ENCODE measurements around the gene SNX15. TPM values are rescaled to one million over a fixed set of nuclear protein-coding genes. Genes with fewer than 3 reads are reported as not detected.

Gene SNX15
- total RNA-seq, 1 donor from 2014 or later: 24.1 TPM

DNA sequence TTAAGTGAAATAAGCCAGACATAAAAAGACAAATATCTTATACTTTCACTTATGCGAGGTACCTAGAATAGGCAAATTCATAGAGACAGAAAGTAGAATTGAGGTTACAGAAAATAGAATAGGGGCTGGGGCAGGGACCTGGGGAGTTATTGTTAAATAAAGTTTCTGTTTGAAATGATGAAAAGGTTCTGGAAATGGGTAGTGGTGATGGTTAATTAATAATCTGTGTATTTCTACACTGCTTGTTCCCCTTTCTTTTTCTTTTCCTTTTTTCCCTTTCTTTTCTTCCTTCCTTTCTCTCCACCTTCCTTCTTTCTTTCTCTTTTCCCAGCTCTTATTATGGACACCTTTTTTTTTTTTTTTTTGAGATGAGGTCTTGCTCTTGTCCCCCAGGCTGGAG is 28.3 kb downstream of the SNX15 start:
- intact Hi-C loops (cut with DNase I): no loop called here
- Histone ChIP-seq H3K4me3 (no peak overlapping the region), H3K27me3 (no peaks in the 10 kb centered on the region), H3K27ac (no peak overlapping the region), H3K4me1 (no peaks in the 10 kb centered on the region), H3K36me3 (no peaks in the 10 kb centered on the region), H3K9me3 (no peaks in the 10 kb centered on the region)
- no peak for TF ChIP-seq POLR2A (IDR thresholded peaks at IDR 0.05)
- TF ChIP-seq POLR2AphosphoS5 (IDR thresholded peaks at IDR 0.05; ENCODE audit: insufficient read depth in 1 of 2, low read depth in 1 of 2): no peak
- TF ChIP-seq, protein P1, sequence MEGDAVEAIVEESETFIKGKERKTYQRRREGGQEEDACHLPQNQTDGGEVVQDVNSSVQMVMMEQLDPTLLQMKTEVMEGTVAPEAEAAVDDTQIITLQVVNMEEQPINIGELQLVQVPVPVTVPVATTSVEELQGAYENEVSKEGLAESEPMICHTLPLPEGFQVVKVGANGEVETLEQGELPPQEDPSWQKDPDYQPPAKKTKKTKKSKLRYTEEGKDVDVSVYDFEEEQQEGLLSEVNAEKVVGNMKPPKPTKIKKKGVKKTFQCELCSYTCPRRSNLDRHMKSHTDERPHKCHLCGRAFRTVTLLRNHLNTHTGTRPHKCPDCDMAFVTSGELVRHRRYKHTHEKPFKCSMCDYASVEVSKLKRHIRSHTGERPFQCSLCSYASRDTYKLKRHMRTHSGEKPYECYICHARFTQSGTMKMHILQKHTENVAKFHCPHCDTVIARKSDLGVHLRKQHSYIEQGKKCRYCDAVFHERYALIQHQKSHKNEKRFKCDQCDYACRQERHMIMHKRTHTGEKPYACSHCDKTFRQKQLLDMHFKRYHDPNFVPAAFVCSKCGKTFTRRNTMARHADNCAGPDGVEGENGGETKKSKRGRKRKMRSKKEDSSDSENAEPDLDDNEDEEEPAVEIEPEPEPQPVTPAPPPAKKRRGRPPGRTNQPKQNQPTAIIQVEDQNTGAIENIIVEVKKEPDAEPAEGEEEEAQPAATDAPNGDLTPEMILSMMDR (IDR thresholded peaks at IDR 0.05): no peak
- no peak for DNase-seq (ENCODE audit: extremely low spot score in 2 of 2)

DNA sequence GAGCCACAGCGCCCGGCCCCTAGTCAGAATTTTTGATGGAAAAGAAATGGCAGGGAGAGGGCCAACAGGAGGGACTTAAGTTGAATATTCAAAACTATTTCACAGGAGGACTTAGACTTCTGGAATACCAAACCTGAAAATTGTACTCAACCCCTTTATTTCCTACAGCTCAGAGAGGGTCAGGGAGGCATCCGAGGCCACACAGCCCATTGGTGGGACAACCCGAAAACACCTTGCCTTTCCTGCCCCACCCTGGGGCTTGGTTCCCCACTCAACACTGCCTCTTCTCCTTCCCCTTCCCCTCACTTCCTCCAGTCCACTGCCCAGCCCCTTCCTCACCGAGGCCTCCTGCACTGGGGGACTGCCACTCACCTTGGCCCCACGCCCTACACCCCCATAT is 29.8 kb downstream of the SNX15 start:
- Histone ChIP-seq H3K4me3 (no peak overlapping the region), H3K27me3 (no peaks in the 10 kb centered on the region), H3K36me3 (no peaks in the 10 kb centered on the region), H3K4me1 (no peaks in the 10 kb centered on the region), H3K9me3 (no peaks in the 10 kb centered on the region), H3K27ac (no peak overlapping the region)
- no peak for DNase-seq (ENCODE audit: extremely low spot score in 2 of 2)
- intact Hi-C loops (cut with DNase I): no loop called here
- TF ChIP-seq, protein P1 (IDR thresholded peaks at IDR 0.05): no peak

DNA sequence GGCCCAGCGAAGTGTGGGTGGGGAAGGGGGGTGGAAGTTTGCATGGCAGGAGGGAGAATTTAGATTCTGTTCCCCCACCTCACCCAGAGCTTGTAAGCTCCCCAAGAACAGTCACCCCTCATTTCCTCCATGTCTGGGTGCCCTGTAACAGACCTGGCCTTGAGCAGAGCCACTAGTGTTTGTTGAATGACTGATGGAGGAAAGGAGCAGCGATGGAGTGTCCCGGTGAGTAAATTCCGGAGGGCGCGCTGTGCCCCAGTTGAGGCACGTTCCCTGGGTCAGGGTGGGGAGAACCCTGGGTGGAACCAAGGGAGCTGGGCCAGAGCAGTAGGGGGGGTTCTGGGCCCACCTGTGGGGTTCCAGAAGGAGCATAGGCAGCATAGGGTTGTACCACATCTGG is 30.3 kb downstream of the SNX15 start:
- intact Hi-C loops (cut with DNase I): no loop called here
- Histone ChIP-seq H3K36me3 (no peaks in the 10 kb centered on the region), H3K4me1 (no peaks in the 10 kb centered on the region), H3K9me3 (no peaks in the 10 kb centered on the region), H3K4me3 (no peak overlapping the region), H3K27me3 (no peaks in the 10 kb centered on the region), H3K27ac (no peak overlapping the region)
- DNase-seq (ENCODE audit: extremely low spot score in 2 of 2): no peak
- TF ChIP-seq POLR2AphosphoS5 (IDR thresholded peaks at IDR 0.05; ENCODE audit: insufficient read depth in 1 of 2, low read depth in 1 of 2): no peak
- TF ChIP-seq, protein P1 (IDR thresholded peaks at IDR 0.05): no peak
- no peak for TF ChIP-seq POLR2A (IDR thresholded peaks at IDR 0.05)

DNA sequence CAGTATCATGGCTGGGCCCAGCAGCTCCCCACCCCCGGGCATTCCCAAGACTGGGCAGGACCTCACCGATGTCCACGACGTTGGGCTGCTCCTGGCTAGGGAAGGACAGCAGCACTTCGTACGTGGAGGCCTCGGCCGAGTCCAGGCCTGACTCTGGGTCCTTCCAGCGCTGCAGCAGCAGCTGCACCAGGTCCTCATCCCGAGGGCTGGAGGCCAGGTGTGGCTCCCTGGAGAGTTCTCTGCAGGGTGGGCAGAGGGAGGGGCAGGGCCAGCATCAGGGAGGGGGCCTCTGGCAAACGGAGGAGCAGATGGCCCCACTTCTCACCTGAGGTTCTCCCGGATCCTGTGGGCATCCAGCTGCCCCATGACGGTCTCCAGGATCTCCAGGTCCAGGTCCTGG is 30.8 kb downstream of the SNX15 start:
- intact Hi-C loops (cut with DNase I): no loop called here

DNA sequence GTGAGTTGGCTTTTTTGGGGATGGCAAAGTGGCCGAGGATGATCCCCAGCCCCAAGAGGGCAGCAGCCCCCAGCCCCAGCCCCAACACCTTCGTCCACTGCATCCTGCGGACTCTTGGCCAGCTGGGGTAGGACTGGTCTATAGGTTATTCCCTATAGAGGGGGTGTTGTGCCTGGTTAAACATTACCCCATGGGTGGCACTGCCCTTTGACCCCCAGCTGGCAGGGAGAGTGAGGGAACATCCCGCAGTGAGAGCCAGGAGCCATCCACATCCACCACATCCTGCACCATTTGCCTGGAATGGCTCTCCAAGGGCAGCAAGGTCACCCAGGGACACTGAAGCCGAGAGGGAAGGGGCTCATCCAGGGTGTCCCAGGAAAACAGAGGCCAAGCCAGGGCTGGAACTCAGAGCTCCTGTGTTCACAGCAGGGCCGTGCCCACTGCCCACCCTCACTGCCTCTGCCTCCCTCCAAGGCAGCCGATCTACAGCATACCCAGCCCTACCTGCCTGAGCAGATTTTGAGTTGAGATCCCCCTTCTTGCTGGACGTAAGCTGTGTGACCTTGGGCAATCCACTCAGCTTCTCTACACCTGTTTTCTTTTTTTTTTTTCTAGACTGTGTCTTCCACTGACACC is 31.3 kb downstream of the SNX15 start, which contains the start of gene NAALADL1:
NAALADL1 (minus strand) TSS at position 135 of the 636 bp plus-strand sequence; CDS start at position 103, 32 bp downstream.
- no peak for DNase-seq (ENCODE audit: extremely low spot score in 2 of 2)
- Histone ChIP-seq H3K4me3 (no peak within 1 kb of the TSS), H3K4me1 (no peaks in the 10 kb centered on the region), H3K27ac (no peak within 1 kb of the TSS), H3K9me3 (no peaks in the 10 kb centered on the region), H3K36me3 (no peaks in the 10 kb centered on the region), H3K27me3 (no peaks in the 10 kb centered on the region)
- TF ChIP-seq, protein P1 (IDR thresholded peaks at IDR 0.05): no peak
- no peak for TF ChIP-seq POLR2A (IDR thresholded peaks at IDR 0.05)
- no peak for TF ChIP-seq POLR2AphosphoS5 (IDR thresholded peaks at IDR 0.05; ENCODE audit: insufficient read depth in 1 of 2, low read depth in 1 of 2)
- intact Hi-C loops (cut with DNase I): no loop called here

More for the DNA sequence above, 30.8 kb downstream of the SNX15 start:
- TF ChIP-seq POLR2A (IDR thresholded peaks at IDR 0.05) (no peak), POLR2AphosphoS5 (IDR thresholded peaks at IDR 0.05; ENCODE audit: insufficient read depth in 1 of 2, low read depth in 1 of 2) (no peak)
- TF ChIP-seq, protein P1 (IDR thresholded peaks at IDR 0.05): no peak
- Histone ChIP-seq H3K27ac (no peak overlapping the region), H3K27me3 (no peaks in the 10 kb centered on the region), H3K36me3 (no peaks in the 10 kb centered on the region), H3K9me3 (no peaks in the 10 kb centered on the region), H3K4me1 (no peaks in the 10 kb centered on the region), H3K4me3 (no peak overlapping the region)
- DNase-seq (ENCODE audit: extremely low spot score in 2 of 2): no peak
